T-cell (primary cell): ENCODE data around the gene RALB. TPM values are rescaled to one million over a fixed set of nuclear protein-coding genes. Genes with fewer than 3 reads are reported as not detected.

Experiments used
- ATAC-seq, 4 experiments: fragments of 200-7000 bp in 3 of 4; fragments of 150-1000 bp in 1 of 4; cut with Tn5 transposase; replicated peaks in 1 of 4; 1 replicate in 3 of 4; 2 replicates in 1 of 4; pipeline ENCODE4 v1.10.0; 2021; ENCODE audit warnings: moderate library complexity in 3 of 4, mild to moderate bottlenecking in 2 of 4, moderate number of reproducible peaks in 1 of 4
- CTCF ChIA-PET, 2 donors: fragments of 300-600 bp; sonication (Branson Sonifier 250); formaldehyde crosslinking; loops; one replicate each; lab custom pipeline; 2022; ENCODE audit warnings: antibody characterized with exemption in 2 of 2; lab: Charles Lee
- POLR2A ChIA-PET, 2 donors: fragments of 300-600 bp; sonication (Branson Sonifier 250); formaldehyde crosslinking; loops; one replicate each; lab custom pipeline; 2022; ENCODE audit warnings: antibody characterized with exemption in 2 of 2; lab: Charles Lee
- DNase-seq, 35 experiments: peaks; one replicate each; pipeline versions ENCODE4 v3.0.0 to v3.0.0-alpha.2; 2013 to 2023
- H3K27ac ChIP-seq: one replicate; pipeline ENCODE4 v1.5.1; 2013; ENCODE audit warnings: low read length
- H3K27me3 ChIP-seq, 2 experiments: replicated peaks in 1 of 2; 1 replicate in 1 of 2; 2 replicates in 1 of 2; pipeline versions ENCODE4 v1.6.1 to v1.7.0; 2013; ENCODE audit warnings: low read length in 1 of 2, mixed read lengths in 1 of 2; ENCODE audit not compliant: control insufficient read depth in 2 of 2, insufficient read depth in 2 of 2; ENCODE audit errors: extremely low read depth in 1 of 2
- H3K36me3 ChIP-seq, 2 donors: 1 replicate in 1 of 2; 2 replicates in 1 of 2; pipeline versions ENCODE4 v1.6.1 to v1.7.0; 2013; ENCODE audit warnings: low read length in 1 of 2; ENCODE audit not compliant: control insufficient read depth in 2 of 2, insufficient read depth in 1 of 2; ENCODE audit errors: extremely low read depth in 1 of 2
- H3K4me1 ChIP-seq, 2 experiments: 1 replicate in 1 of 2; 2 replicates in 1 of 2; pipeline versions ENCODE4 v1.6.1 to v1.7.0; 2013; ENCODE audit warnings: low read length in 2 of 2, mixed read lengths in 1 of 2; ENCODE audit not compliant: insufficient read depth in 2 of 2, control insufficient read depth in 1 of 2; ENCODE audit errors: extremely low read depth in 1 of 2
- H3K4me3 ChIP-seq, 2 donors: 1 replicate in 1 of 2; 2 replicates in 1 of 2; pipeline versions ENCODE4 v1.5.1 to v1.7.0; 2013; ENCODE audit warnings: mild to moderate bottlenecking in 2 of 2, low read length in 1 of 2, moderate library complexity in 1 of 2; ENCODE audit not compliant: control insufficient read depth in 1 of 2; ENCODE audit errors: extremely low read depth in 1 of 2
- H3K9me3 ChIP-seq: 2 replicates; pipeline ENCODE4 v1.7.0; 2013
- H3K27ac Mint-ChIP-seq, 2 donors: one replicate each; pipeline ENCODE4 v1.8.0; 2020 to 2021; ENCODE audit warnings: mild to moderate bottlenecking in 2 of 2, mixed read lengths in 2 of 2
- H3K27me3 Mint-ChIP-seq, 2 donors: one replicate each; pipeline ENCODE4 v1.8.0; 2021 to 2022; ENCODE audit warnings: mixed read lengths in 2 of 2
- H3K36me3 Mint-ChIP-seq: one replicate; pipeline ENCODE4 v1.8.0; 2021; ENCODE audit warnings: mixed read lengths
- H3K4me1 Mint-ChIP-seq, 3 donors: one replicate each; pipeline ENCODE4 v1.8.0; 2020 to 2022; ENCODE audit warnings: mixed read lengths in 3 of 3, mild to moderate bottlenecking in 1 of 3
- H3K4me3 Mint-ChIP-seq, 3 donors: one replicate each; pipeline ENCODE4 v1.8.0; 2020 to 2022; ENCODE audit warnings: mild to moderate bottlenecking in 3 of 3, mixed read lengths in 3 of 3, moderate library complexity in 3 of 3
- H3K9me3 Mint-ChIP-seq, 3 donors: one replicate each; pipeline ENCODE4 v1.8.0; 2020 to 2022; ENCODE audit warnings: mixed read lengths in 3 of 3
- WGBS: methylation state at CpG from one replicate; pipeline ENCODE4 v1.1.5; 2013; ENCODE audit warnings: missing lambda C conversion rate; ENCODE audit not compliant: insufficient coverage; 5-methylcytosine and 5-hydroxymethylcytosine counted together
- total RNA-seq, 35 experiments: library from RNA in 6 of 35; stranded (reverse) in 6 of 35; fragments of 120-200 nt in 1 of 35; gene quantifications; one replicate each; pipeline versions ENCODE4 v1.2.1 to v1.2.4 and lab custom pipeline; 2013 to 2026

Gene RALB
- total RNA-seq, 5 donors from 2014 or later (not counting 1 experiment from before 2014, with no cell fraction given) = 10.3 to 20.1 (median 12.9) TPM

- DNase-seq (peak in 2 of 35 experiments; percentile 7 to 12), ATAC-seq (no peak)
- no peak overlapping the region for H3K27ac Mint-ChIP-seq
- ChIA-PET POLR2A (no interaction called here), CTCF (interaction anchor here (0.6 to 1.5 kb wide), 4 partner anchors 38 to 420 kb away, joined by 3 to 4 read pairs (median 3); no protein-coding TSS in a partner anchor)
- H3K27me3 Mint-ChIP-seq = no peaks in the 10 kb centered on the region
- H3K4me3 Mint-ChIP-seq = no peak overlapping the region
- H3K36me3 ChIP-seq = peaks cover 0 to 4% of the 10 kb centered on the region in 2 donors
- H3K4me3 ChIP-seq = no peak overlapping the region
- no peaks in the 10 kb centered on the region for H3K9me3 ChIP-seq
- 80% methylated on average over 1 of the region's 5 CpGs for WGBS
- peaks cover 36 to 46% (median 44%) of the 10 kb centered on the region in 3 donors for H3K4me1 Mint-ChIP-seq
- peaks cover 0 to 28% of the 10 kb centered on the region in 2 experiments for H3K4me1 ChIP-seq
- H3K36me3 Mint-ChIP-seq = peaks cover 45% of the 10 kb centered on the region
- no peaks in the 10 kb centered on the region for H3K27me3 ChIP-seq
- H3K9me3 Mint-ChIP-seq = peaks cover 0 to 11% (median 6%) of the 10 kb centered on the region in 3 donors
- H3K27ac ChIP-seq = no peak overlapping the region
These were observed 33.4 kb upstream of the RALB start for GRCh38 chr2:120219291-120219690.

GRCh38 chr2:120219766-120220165 lies 32.9 kb upstream of the RALB start:
- no peaks in the 10 kb centered on the region for H3K27me3 Mint-ChIP-seq
- Histone ChIP-seq H3K4me3 (no peak overlapping the region), H3K4me1 (peaks cover 0 to 30% of the 10 kb centered on the region in 2 experiments), H3K9me3 (no peaks in the 10 kb centered on the region), H3K36me3 (peaks cover 0 to 4% of the 10 kb centered on the region in 2 donors), H3K27ac (no peak overlapping the region), H3K27me3 (no peaks in the 10 kb centered on the region)
- no peak overlapping the region for H3K4me3 Mint-ChIP-seq
- DNase-seq = peak in 1 of 35 experiments; percentile 9
- ChIA-PET CTCF (interaction anchor here (0.7 to 1.5 kb wide), 3 partner anchors 45 to 421 kb away, joined by 3 to 4 read pairs (median 3); no protein-coding TSS in a partner anchor), POLR2A (interaction anchor here in 1 of 2 donors (0.5 kb wide), 1 partner anchor 38 kb away, joined by 3 read pairs; no protein-coding TSS in a partner anchor)
- no peak overlapping the region for H3K27ac Mint-ChIP-seq
- WGBS = 100% methylated on average over 3 of the region's 5 CpGs
- H3K9me3 Mint-ChIP-seq = peaks cover 0 to 11% (median 6%) of the 10 kb centered on the region in 3 donors
- peaks cover 45% of the 10 kb centered on the region for H3K36me3 Mint-ChIP-seq
- peaks cover 41 to 51% (median 48%) of the 10 kb centered on the region in 3 donors for H3K4me1 Mint-ChIP-seq
- ATAC-seq = no peak

GRCh38 chr2:120220756-120221155 lies 31.9 kb upstream of the RALB start:
- ChIA-PET POLR2A (no interaction called here), CTCF (no interaction called here)
- Mint-ChIP-seq H3K4me1 (peaks cover 44 to 53% (median 50%) of the 10 kb centered on the region in 3 donors), H3K27ac (peak overlapping the region in 1 of 2 donors; percentile 44), H3K36me3 (peaks cover 45% of the 10 kb centered on the region), H3K4me3 (peak overlapping the region in 1 of 3 donors; percentile 77), H3K27me3 (no peaks in the 10 kb centered on the region), H3K9me3 (peaks cover 0 to 11% (median 6%) of the 10 kb centered on the region in 3 donors)
- no peak for ATAC-seq
- Histone ChIP-seq H3K36me3 (peaks cover 0 to 4% of the 10 kb centered on the region in 2 donors), H3K4me1 (peaks cover 0 to 30% of the 10 kb centered on the region in 2 experiments), H3K4me3 (no peak overlapping the region), H3K27me3 (no peaks in the 10 kb centered on the region), H3K9me3 (no peaks in the 10 kb centered on the region), H3K27ac (no peak overlapping the region)
- DNase-seq = no peak
- 92% methylated on average over 2 of the region's 2 CpGs for WGBS

DNA sequence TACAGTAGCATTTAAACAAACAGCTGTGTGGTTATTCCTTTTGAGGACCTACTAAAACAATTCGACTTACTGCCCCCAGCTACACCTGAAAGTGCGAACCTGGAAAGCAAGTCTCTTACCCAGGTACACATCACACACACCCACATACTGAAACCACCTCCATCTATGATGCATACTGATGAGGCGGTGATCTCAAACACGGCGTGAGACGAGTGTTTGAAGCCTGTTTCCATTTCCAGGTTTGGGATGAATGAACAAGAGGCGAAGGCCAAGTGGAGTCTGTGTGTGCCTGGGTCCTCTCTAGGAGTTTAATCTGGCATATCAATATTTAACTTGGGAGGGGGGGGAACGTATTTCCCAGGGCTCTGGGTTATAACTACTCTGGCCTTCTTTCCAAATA lies 31.0 kb upstream of the RALB start:
- Mint-ChIP-seq H3K27ac (peak overlapping the region in 1 of 2 donors; percentile 36), H3K4me3 (peak overlapping the region; percentile 54 to 77 (median 77)), H3K36me3 (peaks cover 39% of the 10 kb centered on the region), H3K4me1 (peaks cover 50 to 59% (median 54%) of the 10 kb centered on the region in 3 donors), H3K9me3 (peaks cover 0 to 6% (median 2%) of the 10 kb centered on the region in 3 donors), H3K27me3 (no peaks in the 10 kb centered on the region)
- no peak overlapping the region for H3K4me3 ChIP-seq
- ChIA-PET POLR2A (no interaction called here), CTCF (no interaction called here)
- no peaks in the 10 kb centered on the region for H3K9me3 ChIP-seq
- 67% methylated on average over 6 of the region's 8 CpGs for WGBS
- ATAC-seq (no peak), DNase-seq (peak in 1 of 35 experiments; percentile 9)
- no peak overlapping the region for H3K27ac ChIP-seq
- peaks cover 0 to 4% of the 10 kb centered on the region in 2 donors for H3K36me3 ChIP-seq
- peaks cover 0 to 30% of the 10 kb centered on the region in 2 experiments for H3K4me1 ChIP-seq
- no peaks in the 10 kb centered on the region for H3K27me3 ChIP-seq

- Histone ChIP-seq H3K36me3 (peaks cover 0 to 4% of the 10 kb centered on the region in 2 donors), H3K27ac (peak overlapping the region; percentile 25), H3K9me3 (no peaks in the 10 kb centered on the region), H3K27me3 (no peaks in the 10 kb centered on the region), H3K4me1 (peaks cover 0 to 30% of the 10 kb centered on the region in 2 experiments), H3K4me3 (peak overlapping the region; percentile 67 to 73)
- ATAC-seq (no peak), DNase-seq (peak in 1 of 35 experiments; percentile 25)
- Mint-ChIP-seq H3K27me3 (no peaks in the 10 kb centered on the region), H3K27ac (peak overlapping the region; percentile 82 to 92), H3K4me1 (peaks cover 58 to 63% (median 61%) of the 10 kb centered on the region in 3 donors), H3K4me3 (peak overlapping the region; percentile 77 to 80 (median 77)), H3K9me3 (peaks cover 0 to 3% (median 0%) of the 10 kb centered on the region in 3 donors), H3K36me3 (peaks cover 37% of the 10 kb centered on the region)
- 97% methylated on average over 39 of the region's 49 CpGs for WGBS
- ChIA-PET POLR2A (interaction anchor here (0.6 to 1.1 kb wide), 5 partner anchors 9 to 92 kb away, joined by 3 to 10 read pairs (median 8); no protein-coding TSS in a partner anchor), CTCF (interaction anchor here (1.0 to 1.5 kb wide), 7 partner anchors 10 to 544 kb away, joined by 3 to 15 read pairs (median 7); partner anchors contain the start of gene RALB (in 1 of the 2))
These were observed 30.2 kb upstream of the RALB start for GRCh38 chr2:120222186-120223033.
